ENCODE results near the gene EID2B.

GRCh38 chr19:39542206-39542605 is 9.6 kb upstream of the EID2B start:
- TF ChIP-seq CTCF (conservative IDR thresholded peaks at IDR 0.05; ENCODE audit: low read length) = no peak
- TF ChIP-seq EZH2phosphoT487 (IDR thresholded peaks at IDR 0.05; ENCODE audit: borderline replicate concordance) = no peak
